NCI-H128 (cell line): ENCODE measurements around the gene CTR9.
"Not testable (repeated sequence)": the region's sequence is repeated elsewhere in the genome, so short reads cannot be mapped to it uniquely, and the experiment has no call there.

Experiments used
- DNase-seq: peaks from one replicate; lab custom pipeline; 2025; ENCODE audit not compliant: unreplicated experiment; lab: John Stamatoyannopoulos, UW

CTR9 gene

GRCh38 chr11:10813945-10814344 lies 62.9 kb downstream of the CTR9 start:
- DNase-seq = no peak

- no peak for DNase-seq
These were observed 67.5 kb downstream of the CTR9 start for GRCh38 chr11:10818594-10818993.

GRCh38 chr11:10822491-10822890 lies 71.4 kb downstream of the CTR9 start:
- DNase-seq = not testable (repeated sequence)

GRCh38 chr11:10823152-10823579 lies 72.1 kb downstream of the CTR9 start:
- no peak for DNase-seq

GRCh38 chr11:10824888-10825287 lies 73.8 kb downstream of the CTR9 start:
- DNase-seq = no peak

GRCh38 chr11:10828402-10828801 lies 77.4 kb downstream of the CTR9 start:
- no peak for DNase-seq

- DNase-seq = no peak
These were observed 78.1 kb downstream of the CTR9 start for GRCh38 chr11:10829139-10829538.
